Neural progenitor cell (in vitro differentiated cells): Measurements from ENCODE around the gene ACYP2. TPM values are rescaled to one million over a fixed set of nuclear protein-coding genes. Genes with fewer than 3 reads are reported as not detected.

Experiments used
- DNase-seq: peaks from one replicate; pipeline ENCODE4 v3.0.0-alpha.2; 2016; ENCODE audit warnings: low spot score
- H2AFZ ChIP-seq: fragments of 200-600 bp; sonication (generic); replicated peaks from 2 replicates; pipeline ENCODE4 v1.6.1; 2016; ENCODE audit warnings: antibody characterized with exemption
- H3F3A ChIP-seq: fragments of 200-600 bp; sonication (generic); 2 replicates; pipeline ENCODE4 v1.6.1; 2016; ENCODE audit warnings: antibody characterized with exemption, low read depth
- H3K27ac ChIP-seq: fragments of 200-600 bp; sonication (generic); 2 replicates; pipeline ENCODE4 v1.5.1; 2016; ENCODE audit warnings: mild to moderate bottlenecking
- H3K27me3 ChIP-seq: fragments of 200-600 bp; sonication (generic); 2 replicates; pipeline ENCODE4 v1.6.1; 2016; ENCODE audit warnings: mild to moderate bottlenecking, moderate library complexity
- H3K36me3 ChIP-seq: fragments of 200-600 bp; sonication (generic); 2 replicates; pipeline ENCODE4 v1.5.1; 2016
- H3K4me1 ChIP-seq: fragments of 200-600 bp; sonication (generic); 2 replicates; pipeline ENCODE4 v1.6.1; 2016; ENCODE audit warnings: mixed run types
- H3K4me2 ChIP-seq: fragments of 200-600 bp; sonication (generic); 2 replicates; pipeline ENCODE4 v1.6.1; 2016
- H3K4me3 ChIP-seq: fragments of 200-600 bp; sonication (generic); 2 replicates; pipeline ENCODE4 v1.5.1; 2016
- H3K79me2 ChIP-seq: fragments of 200-600 bp; sonication (generic); 2 replicates; pipeline ENCODE4 v1.6.1; 2016; ENCODE audit warnings: low read depth
- H3K9ac ChIP-seq: fragments of 200-600 bp; sonication (generic); 2 replicates; pipeline ENCODE4 v1.6.1; 2016
- H3K9me3 ChIP-seq: fragments of 200-600 bp; sonication (generic); 2 replicates; pipeline ENCODE4 v1.5.1; 2016; ENCODE audit warnings: low read depth
- H4K20me1 ChIP-seq: fragments of 200-600 bp; sonication (generic); 2 replicates; pipeline ENCODE4 v1.6.1; 2016; ENCODE audit warnings: low read depth
- H3K27ac Mint-ChIP-seq: 3 replicates; pipeline ENCODE4 v1.8.0; 2021; ENCODE audit warnings: mixed read lengths
- H3K27me3 Mint-ChIP-seq: 2 replicates; pipeline ENCODE4 v1.8.0; 2022; ENCODE audit warnings: low read depth, mild to moderate bottlenecking, inconsistent platforms, moderate library complexity, mixed read lengths; ENCODE audit not compliant: insufficient read depth
- H3K36me3 Mint-ChIP-seq: 3 replicates; pipeline ENCODE4 v1.8.0; 2021; ENCODE audit warnings: mixed read lengths
- H3K4me1 Mint-ChIP-seq: 3 replicates; pipeline ENCODE4 v1.8.0; 2021; ENCODE audit warnings: mixed read lengths
- H3K4me3 Mint-ChIP-seq: 3 replicates; pipeline ENCODE4 v1.8.0; 2021; ENCODE audit warnings: mild to moderate bottlenecking, moderate library complexity, mixed read lengths
- H3K9me3 Mint-ChIP-seq: 3 replicates; pipeline ENCODE4 v1.8.0; 2020; ENCODE audit warnings: mixed read lengths
- EZH2 ChIP-seq: fragments of 200-600 bp; sonication (generic); IDR thresholded peaks from 2 replicates; pipeline ENCODE4 v1.6.1; 2017; ENCODE audit warnings: antibody characterized with exemption, mild to moderate bottlenecking, moderate library complexity
- EZH2phosphoT487 ChIP-seq: fragments of 200-600 bp; sonication (generic); IDR thresholded peaks from 2 replicates; pipeline ENCODE4 v1.6.1; 2017; ENCODE audit warnings: antibody characterized with exemption
- total RNA-seq: library from RNA; depleted of rRNA; stranded (reverse); fragments of >200 nt; gene quantifications from 2 replicates; pipeline ENCODE4 v1.2.3, GENCODE V29; 2015; ENCODE audit warnings: low replicate concordance
- TF ChIP-seq, protein P1 (sequence below): fragments of 200-600 bp; sonication (generic); IDR thresholded peaks from 2 replicates; pipeline ENCODE4 v1.5.1; 2017; ENCODE audit warnings: antibody characterized with exemption, mild to moderate bottlenecking

Gene ACYP2
- total RNA-seq, 1 donor from 2014 or later = 9.7 TPM

GRCh38 chr2:54254180-54254579 is 138.8 kb downstream of the ACYP2 start:
- H3F3A ChIP-seq = no peaks in the 10 kb centered on the region
- DNase-seq = no peak
- H3K9me3 ChIP-seq = no peaks in the 10 kb centered on the region
- Mint-ChIP-seq H3K9me3 (peaks cover 4% of the 10 kb centered on the region), H3K36me3 (no peaks in the 10 kb centered on the region), H3K27ac (no peak overlapping the region), H3K4me1 (no peaks in the 10 kb centered on the region), H3K27me3 (no peaks in the 10 kb centered on the region), H3K4me3 (no peak overlapping the region)
- no peaks in the 10 kb centered on the region for H3K27me3 ChIP-seq
- H3K4me2 ChIP-seq = no peak overlapping the region
- H3K36me3 ChIP-seq = no peaks in the 10 kb centered on the region
- no peak overlapping the region for H3K27ac ChIP-seq
- no peak overlapping the region for H2AFZ ChIP-seq
- H4K20me1 ChIP-seq = no peaks in the 10 kb centered on the region
- no peak overlapping the region for H3K9ac ChIP-seq
- TF ChIP-seq EZH2 = no peak
- TF ChIP-seq, protein P1, sequence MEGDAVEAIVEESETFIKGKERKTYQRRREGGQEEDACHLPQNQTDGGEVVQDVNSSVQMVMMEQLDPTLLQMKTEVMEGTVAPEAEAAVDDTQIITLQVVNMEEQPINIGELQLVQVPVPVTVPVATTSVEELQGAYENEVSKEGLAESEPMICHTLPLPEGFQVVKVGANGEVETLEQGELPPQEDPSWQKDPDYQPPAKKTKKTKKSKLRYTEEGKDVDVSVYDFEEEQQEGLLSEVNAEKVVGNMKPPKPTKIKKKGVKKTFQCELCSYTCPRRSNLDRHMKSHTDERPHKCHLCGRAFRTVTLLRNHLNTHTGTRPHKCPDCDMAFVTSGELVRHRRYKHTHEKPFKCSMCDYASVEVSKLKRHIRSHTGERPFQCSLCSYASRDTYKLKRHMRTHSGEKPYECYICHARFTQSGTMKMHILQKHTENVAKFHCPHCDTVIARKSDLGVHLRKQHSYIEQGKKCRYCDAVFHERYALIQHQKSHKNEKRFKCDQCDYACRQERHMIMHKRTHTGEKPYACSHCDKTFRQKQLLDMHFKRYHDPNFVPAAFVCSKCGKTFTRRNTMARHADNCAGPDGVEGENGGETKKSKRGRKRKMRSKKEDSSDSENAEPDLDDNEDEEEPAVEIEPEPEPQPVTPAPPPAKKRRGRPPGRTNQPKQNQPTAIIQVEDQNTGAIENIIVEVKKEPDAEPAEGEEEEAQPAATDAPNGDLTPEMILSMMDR = no peak
- TF ChIP-seq EZH2phosphoT487 = no peak
- H3K4me3 ChIP-seq = no peak overlapping the region
- no peaks in the 10 kb centered on the region for H3K79me2 ChIP-seq
- H3K4me1 ChIP-seq = peaks cover 4% of the 10 kb centered on the region

DNA sequence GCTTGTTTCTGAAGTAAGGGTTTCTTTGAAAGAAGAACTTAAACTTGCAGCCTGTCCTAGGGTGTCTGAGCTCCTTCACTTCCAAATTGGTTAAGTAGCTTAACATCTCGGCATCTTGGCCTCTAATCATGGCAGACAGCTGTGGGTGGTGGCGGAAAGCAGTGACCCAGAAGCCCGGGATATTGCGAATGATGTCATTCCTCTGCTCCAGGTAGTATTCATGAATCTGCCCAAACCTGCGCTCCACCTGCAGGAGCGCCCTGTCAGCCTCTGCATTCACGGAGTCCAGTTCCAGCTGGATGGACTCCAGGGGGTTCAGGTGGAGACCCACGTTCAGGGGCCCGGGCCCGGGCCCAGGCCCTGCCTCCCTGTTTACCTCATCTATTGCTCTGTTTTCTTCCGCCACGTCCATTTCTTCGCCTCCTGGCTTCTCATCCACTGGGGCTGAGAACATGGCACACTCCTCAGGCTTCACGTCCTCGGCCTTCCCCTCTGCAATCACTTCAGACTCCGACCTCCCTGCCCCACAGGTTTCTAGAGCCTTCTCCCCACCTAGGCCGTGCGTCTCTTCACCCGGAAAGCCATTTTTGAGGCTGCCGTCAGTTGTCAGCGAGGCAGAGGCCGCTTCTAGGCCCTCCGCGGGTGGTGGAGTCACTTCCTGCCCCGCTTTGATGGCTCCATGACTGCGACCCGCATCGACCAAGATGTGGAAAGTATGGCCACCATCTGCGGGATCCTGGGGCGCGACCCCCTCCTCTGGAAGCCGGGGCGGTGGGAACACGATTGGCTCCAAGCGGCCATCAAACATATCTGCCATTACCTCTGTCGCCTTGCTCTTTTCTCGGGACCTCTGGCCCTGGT is 140.0 kb downstream of the ACYP2 start:
- Histone ChIP-seq H3K4me2 (no peak overlapping the region), H3K9me3 (no peaks in the 10 kb centered on the region), H3K79me2 (no peaks in the 10 kb centered on the region), H3K9ac (no peak overlapping the region), H3F3A (no peaks in the 10 kb centered on the region), H4K20me1 (no peaks in the 10 kb centered on the region), H2AFZ (no peak overlapping the region), H3K27me3 (no peaks in the 10 kb centered on the region), H3K4me1 (peaks cover 4% of the 10 kb centered on the region), H3K4me3 (no peak overlapping the region), H3K36me3 (no peaks in the 10 kb centered on the region), H3K27ac (no peak overlapping the region)
- Mint-ChIP-seq H3K36me3 (no peaks in the 10 kb centered on the region), H3K27ac (no peak overlapping the region), H3K4me3 (no peak overlapping the region), H3K4me1 (no peaks in the 10 kb centered on the region), H3K9me3 (peaks cover 4% of the 10 kb centered on the region), H3K27me3 (no peaks in the 10 kb centered on the region)
- no peak for DNase-seq
- TF ChIP-seq, protein P1 = no peak
- TF ChIP-seq EZH2phosphoT487 (no peak), EZH2 (no peak)

DNA sequence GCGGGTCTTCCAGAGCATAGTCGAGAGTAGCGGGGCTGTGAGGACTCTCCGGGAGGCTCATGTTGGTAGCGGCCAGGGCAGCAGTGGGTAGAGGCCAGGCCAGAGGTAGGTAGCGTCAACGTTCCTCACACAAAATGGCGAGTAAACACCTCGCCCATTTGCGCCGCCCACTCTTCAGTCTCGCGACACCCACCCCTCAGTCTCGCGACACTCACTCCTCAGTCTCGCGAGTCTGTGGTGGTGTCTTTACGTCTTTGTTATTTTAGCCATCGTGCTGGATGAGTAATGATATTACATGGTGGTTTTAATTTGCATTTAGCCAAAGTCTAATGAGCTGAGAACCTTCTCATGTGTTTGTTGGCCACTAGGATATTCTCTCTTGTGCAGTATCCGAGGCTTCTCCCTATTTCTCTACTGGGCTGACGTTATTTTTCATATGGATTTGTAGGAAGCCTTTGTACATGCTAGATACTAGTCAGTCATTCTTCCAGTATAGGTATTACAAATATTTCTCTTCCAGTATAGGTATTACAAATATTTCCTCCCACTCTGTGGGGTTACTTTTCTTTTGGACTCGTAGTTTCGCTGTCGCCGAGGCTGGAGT is 140.8 kb downstream of the ACYP2 start, which contains the start of gene TSPYL6:
TSS of gene TSPYL6 (minus strand) at position 139 of the 604 bp plus-strand sequence. CDS start at position 61, 78 bp downstream.
- H3K36me3 Mint-ChIP-seq = no peaks in the 10 kb centered on the region
- H3K4me2 ChIP-seq = no peak within 1 kb of the TSS
- no peak for DNase-seq
- TF ChIP-seq EZH2phosphoT487 (no peak), EZH2 (no peak)
- TF ChIP-seq, protein P1 = no peak
- no peaks in the 10 kb centered on the region for H3K36me3 ChIP-seq
- peaks cover 4% of the 10 kb centered on the region for H3K4me1 ChIP-seq
- H3K27me3 ChIP-seq = no peaks in the 10 kb centered on the region
- H3K27me3 Mint-ChIP-seq = no peaks in the 10 kb centered on the region
- H3K9ac ChIP-seq = no peak within 1 kb of the TSS
- H3K27ac Mint-ChIP-seq = no peak within 1 kb of the TSS
- no peak within 1 kb of the TSS for H3K4me3 ChIP-seq
- no peaks in the 10 kb centered on the region for H4K20me1 ChIP-seq
- H3K9me3 ChIP-seq = no peaks in the 10 kb centered on the region
- peaks cover 4% of the 10 kb centered on the region for H3K9me3 Mint-ChIP-seq
- H3K4me1 Mint-ChIP-seq = no peaks in the 10 kb centered on the region
- no peak within 1 kb of the TSS for H3K4me3 Mint-ChIP-seq
- no peaks in the 10 kb centered on the region for H3K79me2 ChIP-seq
- no peak within 1 kb of the TSS for H3K27ac ChIP-seq
- no peaks in the 10 kb centered on the region for H3F3A ChIP-seq
- H2AFZ ChIP-seq = no peak within 1 kb of the TSS
